ENCODE measurements around the gene ADAM17.
"Not testable (repeated sequence)": the region's sequence is repeated elsewhere in the genome, so short reads cannot be mapped to it uniquely, and the experiment has no call there.

Gene ADAM17

GRCh38 chr2:9513946-9514345, 41.7 kb downstream of the ADAM17 start:
- H3K36me3 ChIP-seq (ENCODE audit: control insufficient read depth, low read depth, low read length): peaks cover 10% of the 10 kb centered on the region
- not testable (repeated sequence) for H3K27me3 ChIP-seq (ENCODE audit: control insufficient read depth, insufficient read depth, low read length)

GRCh38 chr2:9508931-9509330, 46.7 kb downstream of the ADAM17 start:
- H3K27ac ChIP-seq (ENCODE audit: low read length): no peak overlapping the region
- no peaks in the 10 kb centered on the region for H3K27me3 ChIP-seq (ENCODE audit: control insufficient read depth, insufficient read depth, low read length)
- peaks cover 16% of the 10 kb centered on the region for H3K36me3 ChIP-seq (ENCODE audit: control insufficient read depth, low read depth, low read length)
- H3K9me3 ChIP-seq (ENCODE audit: control insufficient read depth, low read depth, low read length): no peaks in the 10 kb centered on the region
- no peak overlapping the region for H3K9ac ChIP-seq (ENCODE audit: low read length)
- no peak overlapping the region for H3K4me3 ChIP-seq (ENCODE audit: low read length)
- no peaks in the 10 kb centered on the region for H3K4me1 ChIP-seq (ENCODE audit: control insufficient read depth, low read depth, low read length)

More at GRCh38 chr2:9513946-9514345, 41.7 kb downstream of the ADAM17 start:
- H3K9ac ChIP-seq (ENCODE audit: low read length); H3K4me3 ChIP-seq (ENCODE audit: low read length); H3K9me3 ChIP-seq (ENCODE audit: control insufficient read depth, low read depth, low read length); H3K27ac ChIP-seq (ENCODE audit: low read length); H3K4me1 ChIP-seq (ENCODE audit: control insufficient read depth, low read depth, low read length): not testable (repeated sequence)

GRCh38 chr2:9498210-9498609, 57.4 kb downstream of the ADAM17 start:
- H3K4me3 ChIP-seq (ENCODE audit: low read length): no peak overlapping the region
- peaks cover 21% of the 10 kb centered on the region for H3K36me3 ChIP-seq (ENCODE audit: control insufficient read depth, low read depth, low read length)
- H3K27ac ChIP-seq (ENCODE audit: low read length): no peak overlapping the region
- H3K4me1 ChIP-seq (ENCODE audit: control insufficient read depth, low read depth, low read length): no peaks in the 10 kb centered on the region
- H3K9me3 ChIP-seq (ENCODE audit: control insufficient read depth, low read depth, low read length): no peaks in the 10 kb centered on the region
- H3K27me3 ChIP-seq (ENCODE audit: control insufficient read depth, insufficient read depth, low read length): no peaks in the 10 kb centered on the region
- no peak overlapping the region for H3K9ac ChIP-seq (ENCODE audit: low read length)

GRCh38 chr2:9497017-9497416, 58.6 kb downstream of the ADAM17 start:
- Histone ChIP-seq H3K36me3 (ENCODE audit: control insufficient read depth, low read depth, low read length) (peaks cover 28% of the 10 kb centered on the region), H3K4me3 (ENCODE audit: low read length) (no peak overlapping the region), H3K27me3 (ENCODE audit: control insufficient read depth, insufficient read depth, low read length) (no peaks in the 10 kb centered on the region), H3K9me3 (ENCODE audit: control insufficient read depth, low read depth, low read length) (no peaks in the 10 kb centered on the region), H3K4me1 (ENCODE audit: control insufficient read depth, low read depth, low read length) (no peaks in the 10 kb centered on the region), H3K9ac (ENCODE audit: low read length) (no peak overlapping the region), H3K27ac (ENCODE audit: low read length) (no peak overlapping the region)

GRCh38 chr2:9494081-9494480, 61.5 kb downstream of the ADAM17 start:
- Histone ChIP-seq H3K27ac (ENCODE audit: low read length) (no peak overlapping the region), H3K36me3 (ENCODE audit: control insufficient read depth, low read depth, low read length) (peaks cover 56% of the 10 kb centered on the region), H3K9ac (ENCODE audit: low read length) (no peak overlapping the region)

GRCh38 chr2:9493478-9493877, 62.2 kb downstream of the ADAM17 start:
- Histone ChIP-seq H3K9ac (ENCODE audit: low read length) (no peak overlapping the region), H3K27me3 (ENCODE audit: control insufficient read depth, insufficient read depth, low read length) (no peaks in the 10 kb centered on the region), H3K9me3 (ENCODE audit: control insufficient read depth, low read depth, low read length) (no peaks in the 10 kb centered on the region), H3K27ac (ENCODE audit: low read length) (no peak overlapping the region), H3K4me3 (ENCODE audit: low read length) (no peak overlapping the region), H3K36me3 (ENCODE audit: control insufficient read depth, low read depth, low read length) (peaks cover 61% of the 10 kb centered on the region), H3K4me1 (ENCODE audit: control insufficient read depth, low read depth, low read length) (no peaks in the 10 kb centered on the region)

More at GRCh38 chr2:9494081-9494480, 61.5 kb downstream of the ADAM17 start:
- Histone ChIP-seq H3K27me3 (ENCODE audit: control insufficient read depth, insufficient read depth, low read length) (no peaks in the 10 kb centered on the region), H3K4me1 (ENCODE audit: control insufficient read depth, low read depth, low read length) (no peaks in the 10 kb centered on the region), H3K9me3 (ENCODE audit: control insufficient read depth, low read depth, low read length) (no peaks in the 10 kb centered on the region), H3K4me3 (ENCODE audit: low read length) (no peak overlapping the region)

GRCh38 chr2:9492927-9493326, 62.7 kb downstream of the ADAM17 start:
- no peak overlapping the region for H3K9ac ChIP-seq (ENCODE audit: low read length)

GRCh38 chr2:9490789-9491188, 64.8 kb downstream of the ADAM17 start:
- Histone ChIP-seq H3K9ac (ENCODE audit: low read length) (no peak overlapping the region), H3K27me3 (ENCODE audit: control insufficient read depth, insufficient read depth, low read length) (no peaks in the 10 kb centered on the region), H3K27ac (ENCODE audit: low read length) (no peak overlapping the region), H3K9me3 (ENCODE audit: control insufficient read depth, low read depth, low read length) (no peaks in the 10 kb centered on the region), H3K4me1 (ENCODE audit: control insufficient read depth, low read depth, low read length) (no peaks in the 10 kb centered on the region), H3K4me3 (ENCODE audit: low read length) (no peak overlapping the region), H3K36me3 (ENCODE audit: control insufficient read depth, low read depth, low read length) (peaks cover 64% of the 10 kb centered on the region)

More at GRCh38 chr2:9492927-9493326, 62.7 kb downstream of the ADAM17 start:
- H3K27me3 ChIP-seq (ENCODE audit: control insufficient read depth, insufficient read depth, low read length): no peaks in the 10 kb centered on the region
- no peaks in the 10 kb centered on the region for H3K4me1 ChIP-seq (ENCODE audit: control insufficient read depth, low read depth, low read length)
- no peak overlapping the region for H3K4me3 ChIP-seq (ENCODE audit: low read length)
- no peaks in the 10 kb centered on the region for H3K9me3 ChIP-seq (ENCODE audit: control insufficient read depth, low read depth, low read length)
- H3K27ac ChIP-seq (ENCODE audit: low read length): no peak overlapping the region
- H3K36me3 ChIP-seq (ENCODE audit: control insufficient read depth, low read depth, low read length): peaks cover 67% of the 10 kb centered on the region

- H3K9me3 ChIP-seq (ENCODE audit: control insufficient read depth, low read depth, low read length): no peaks in the 10 kb centered on the region
- no peak overlapping the region for H3K4me3 ChIP-seq (ENCODE audit: low read length)
- H3K36me3 ChIP-seq (ENCODE audit: control insufficient read depth, low read depth, low read length): peaks cover 66% of the 10 kb centered on the region
- H3K9ac ChIP-seq (ENCODE audit: low read length): no peak overlapping the region
- no peak overlapping the region for H3K27ac ChIP-seq (ENCODE audit: low read length)
- H3K4me1 ChIP-seq (ENCODE audit: control insufficient read depth, low read depth, low read length): no peaks in the 10 kb centered on the region
- H3K27me3 ChIP-seq (ENCODE audit: control insufficient read depth, insufficient read depth, low read length): no peaks in the 10 kb centered on the region
These were observed 66.8 kb downstream of the ADAM17 start for GRCh38 chr2:9488583-9489547.

- Histone ChIP-seq H3K27me3 (ENCODE audit: control insufficient read depth, insufficient read depth, low read length) (no peaks in the 10 kb centered on the region), H3K27ac (ENCODE audit: low read length) (no peak overlapping the region), H3K4me1 (ENCODE audit: control insufficient read depth, low read depth, low read length) (no peaks in the 10 kb centered on the region), H3K36me3 (ENCODE audit: control insufficient read depth, low read depth, low read length) (peaks cover 24% of the 10 kb centered on the region), H3K9ac (ENCODE audit: low read length) (no peak overlapping the region), H3K4me3 (ENCODE audit: low read length) (no peak overlapping the region), H3K9me3 (ENCODE audit: control insufficient read depth, low read depth, low read length) (no peaks in the 10 kb centered on the region)
These were observed 71.1 kb downstream of the ADAM17 start for GRCh38 chr2:9484533-9484932.

GRCh38 chr2:9483107-9483506, 72.5 kb downstream of the ADAM17 start:
- H3K36me3 ChIP-seq (ENCODE audit: control insufficient read depth, low read depth, low read length): peaks cover 11% of the 10 kb centered on the region
- no peak overlapping the region for H3K27ac ChIP-seq (ENCODE audit: low read length)
- H3K9ac ChIP-seq (ENCODE audit: low read length): no peak overlapping the region
- no peaks in the 10 kb centered on the region for H3K27me3 ChIP-seq (ENCODE audit: control insufficient read depth, insufficient read depth, low read length)
- H3K4me1 ChIP-seq (ENCODE audit: control insufficient read depth, low read depth, low read length): no peaks in the 10 kb centered on the region
- no peaks in the 10 kb centered on the region for H3K9me3 ChIP-seq (ENCODE audit: control insufficient read depth, low read depth, low read length)
- no peak overlapping the region for H3K4me3 ChIP-seq (ENCODE audit: low read length)

- no peaks in the 10 kb centered on the region for H3K27me3 ChIP-seq (ENCODE audit: control insufficient read depth, insufficient read depth, low read length)
- H3K36me3 ChIP-seq (ENCODE audit: control insufficient read depth, low read depth, low read length): peaks cover 9% of the 10 kb centered on the region
- no peak overlapping the region for H3K27ac ChIP-seq (ENCODE audit: low read length)
- no peak overlapping the region for H3K4me3 ChIP-seq (ENCODE audit: low read length)
- H3K9me3 ChIP-seq (ENCODE audit: control insufficient read depth, low read depth, low read length): no peaks in the 10 kb centered on the region
- no peaks in the 10 kb centered on the region for H3K4me1 ChIP-seq (ENCODE audit: control insufficient read depth, low read depth, low read length)
- H3K9ac ChIP-seq (ENCODE audit: low read length): no peak overlapping the region
These were observed 75.5 kb downstream of the ADAM17 start for GRCh38 chr2:9480157-9480556.

All from iPS-18a (cell line).